ENCODE data around the gene F10.

- TF ChIP-seq CTCF (IDR thresholded peaks at IDR 0.05 in 8 of 11, conservative IDR thresholded peaks at IDR 0.05 in 3 of 11), result no peak
- TF ChIP-seq POLR2AphosphoS5 (IDR thresholded peaks at IDR 0.05), result no peak
- no peak for TF ChIP-seq POLR2A (IDR thresholded peaks at IDR 0.05)
Observed at GRCh38 chr13:113097651-113098050, 24.9 kb upstream of the F10 start.
